HG03064 (cell line): ENCODE data around the gene PTPRM.

ENCODE experiments used
- ATAC-seq: cut with Tn5 transposase; IDR thresholded peaks from one replicate; pipeline ENCODE4 v1.9.1; 2021; ENCODE audit warnings: low read depth; ENCODE audit not compliant: unreplicated experiment

PTPRM gene

DNA sequence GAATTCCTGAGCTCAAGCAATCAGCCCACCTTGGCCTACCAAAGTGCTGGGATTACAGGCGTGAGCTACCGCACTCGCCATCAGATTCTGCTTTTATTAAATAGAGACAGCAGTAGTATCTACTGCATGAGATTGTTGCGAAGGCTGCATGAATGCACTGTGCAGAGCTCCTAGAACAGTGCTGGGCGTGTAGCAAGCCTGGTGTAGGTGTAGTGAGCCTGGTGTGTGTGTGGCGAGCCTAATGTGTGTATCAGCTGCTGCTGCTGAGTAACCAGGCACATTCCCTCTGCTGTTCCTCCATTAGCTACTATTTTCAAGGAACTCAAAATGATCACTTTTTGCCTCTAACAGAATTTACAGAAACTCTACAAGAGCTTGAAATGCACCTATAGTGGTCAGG is 57.6 kb downstream of the PTPRM start:
- ATAC-seq, result no peak

DNA sequence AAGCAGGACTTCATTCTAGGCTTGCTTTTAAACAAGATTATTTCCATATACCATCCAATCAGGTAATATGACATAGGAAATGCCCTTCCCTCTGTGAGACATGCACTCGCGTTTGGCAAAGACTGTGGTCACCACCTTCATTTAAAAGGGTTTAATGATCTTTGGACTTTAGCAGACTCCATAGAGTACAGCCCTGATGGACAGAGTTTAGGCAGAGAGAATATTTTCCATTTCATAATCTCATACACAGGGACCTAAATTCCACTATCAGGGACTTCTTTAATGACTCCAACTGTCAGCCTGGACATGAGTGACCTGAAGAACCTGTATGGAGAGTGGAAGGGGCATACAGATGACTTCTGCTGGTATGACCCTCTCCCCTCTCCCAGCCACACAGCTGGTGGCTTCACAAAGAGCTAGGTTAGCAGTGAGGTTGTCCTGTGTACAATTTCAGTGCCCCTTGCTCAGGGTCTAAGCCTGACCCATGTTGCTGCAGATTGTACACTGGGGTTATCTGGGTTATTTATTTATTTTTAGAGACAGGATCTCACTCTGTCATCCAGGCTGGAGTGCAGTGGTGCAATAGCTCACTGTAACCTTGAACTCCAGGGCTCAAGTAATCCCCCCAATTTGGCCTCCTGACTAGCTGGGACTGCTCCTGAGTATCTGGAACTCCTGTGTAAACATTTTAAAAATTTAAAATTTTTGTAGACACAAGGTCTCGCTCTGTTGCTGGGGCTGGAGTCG is 59.2 kb downstream of the PTPRM start:
- no peak for ATAC-seq

DNA sequence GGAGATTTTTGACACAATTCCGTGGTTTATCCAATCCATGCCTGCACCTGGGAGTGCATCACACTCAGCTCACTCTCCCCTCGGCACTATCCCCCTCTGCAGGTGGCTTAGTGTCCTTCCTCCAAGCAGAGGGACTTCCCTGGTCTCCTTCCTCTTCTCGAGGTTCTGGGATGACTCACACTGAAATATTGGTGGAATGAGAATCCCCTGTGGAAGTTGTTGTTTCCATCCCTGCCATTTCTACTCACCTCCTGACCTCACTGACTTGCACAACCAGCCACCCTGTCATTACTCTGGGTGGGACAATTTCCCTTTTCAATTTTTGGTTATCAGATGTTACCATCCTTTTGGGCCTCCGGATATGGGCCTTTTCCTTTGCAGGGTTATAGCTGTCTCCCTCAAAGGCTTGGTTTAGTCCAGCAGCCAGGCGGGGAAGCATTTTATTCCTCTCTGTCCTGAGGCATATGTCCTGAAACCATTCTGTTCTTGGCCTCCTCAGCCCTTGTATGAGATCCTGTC is 59.9 kb downstream of the PTPRM start:
- ATAC-seq, result no peak

DNA sequence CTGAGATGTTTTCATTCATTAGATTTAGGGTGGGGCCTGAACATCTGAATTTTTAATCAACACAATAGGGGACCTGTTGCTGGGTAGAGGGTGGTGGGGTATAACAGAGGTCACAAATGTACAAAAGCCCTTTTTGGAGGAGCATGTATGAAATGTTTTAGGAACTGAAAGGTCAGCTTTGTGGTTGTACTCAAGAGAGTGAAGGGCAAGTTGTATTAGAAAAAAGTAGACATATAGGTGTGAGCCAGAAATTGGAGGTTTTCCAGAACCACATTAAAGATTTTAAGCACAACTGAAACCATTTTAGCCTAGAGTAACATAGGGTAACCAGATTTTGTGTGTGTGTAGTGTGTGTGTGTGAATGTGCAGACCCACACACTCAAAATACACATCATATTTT is 62.3 kb downstream of the PTPRM start:
- no peak for ATAC-seq

DNA sequence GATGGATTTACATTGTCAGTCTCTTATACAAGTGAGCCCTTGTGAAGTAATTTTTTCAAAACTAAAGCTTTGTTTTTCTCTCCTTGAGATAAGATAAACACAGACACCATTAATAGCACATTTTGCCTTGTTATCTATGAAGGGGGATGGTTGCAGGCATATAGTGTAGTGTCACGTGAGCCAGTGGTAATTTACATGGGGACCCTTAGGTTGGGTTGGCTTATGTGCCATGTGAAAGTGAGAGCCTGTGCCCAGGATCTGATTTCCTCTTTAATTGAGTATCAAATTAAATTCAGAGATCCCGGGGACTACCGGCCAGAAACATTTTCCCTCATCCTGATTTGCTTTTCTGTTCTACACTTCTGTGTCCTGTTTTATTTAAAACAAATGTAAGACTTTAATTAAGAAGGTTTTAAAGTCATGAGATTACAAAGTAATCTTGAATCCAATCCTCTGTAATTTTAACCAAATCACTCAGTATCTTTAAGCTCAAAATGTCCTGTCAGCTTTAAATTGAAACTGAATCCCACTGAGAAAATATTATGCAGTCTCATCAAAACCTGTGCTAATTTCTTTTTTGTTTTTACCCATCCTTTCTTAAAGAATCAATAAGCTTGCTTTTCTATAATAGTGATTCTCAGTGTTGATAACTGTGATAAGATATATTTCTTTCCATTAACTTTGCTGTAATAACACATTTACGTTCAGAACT is 63.8 kb downstream of the PTPRM start:
- ATAC-seq, result no peak

DNA sequence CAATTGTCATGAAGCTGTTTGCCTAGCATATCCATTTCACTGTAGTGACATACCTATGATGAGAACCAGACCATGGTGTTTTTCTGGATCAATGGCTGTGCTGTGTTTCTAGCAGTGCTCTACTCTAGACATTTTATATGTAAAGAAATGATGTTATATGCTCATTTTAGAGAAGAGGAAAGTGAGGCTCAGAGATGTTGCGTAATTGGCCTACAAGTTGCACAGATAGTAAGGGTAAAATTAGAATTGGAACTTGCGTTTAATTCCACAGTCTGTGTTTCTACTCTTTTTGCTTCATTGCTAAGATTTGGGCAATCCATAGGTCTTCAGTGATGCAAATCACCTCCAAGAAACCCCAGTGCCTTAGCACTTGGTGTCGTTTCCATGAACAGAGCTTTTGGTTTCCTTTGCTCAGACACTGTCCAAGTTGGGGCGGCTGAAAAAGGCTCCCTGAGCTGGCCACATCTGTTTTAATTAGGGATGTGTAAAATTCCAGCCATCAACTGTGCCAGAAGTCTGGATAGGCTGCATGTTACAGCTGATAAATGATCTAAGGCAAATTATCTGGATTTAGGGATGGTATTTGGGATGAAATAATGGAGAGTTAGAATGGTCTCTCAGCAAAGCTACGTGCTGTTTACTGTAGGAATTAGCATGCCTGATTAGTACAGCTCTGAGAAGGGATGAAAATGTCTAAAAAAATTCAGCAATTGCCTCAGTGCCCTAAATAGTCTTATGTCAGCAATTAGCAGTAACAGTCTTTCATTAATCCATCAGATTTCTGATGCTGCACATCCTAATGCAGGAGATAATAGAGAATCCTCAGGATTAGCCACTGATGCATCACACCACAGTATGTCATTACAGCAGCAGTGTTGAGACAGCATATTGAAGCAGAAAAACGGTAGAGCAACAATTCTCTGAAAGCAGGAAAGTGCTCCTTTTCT is 65.3 kb downstream of the PTPRM start:
- ATAC-seq, result no peak

DNA sequence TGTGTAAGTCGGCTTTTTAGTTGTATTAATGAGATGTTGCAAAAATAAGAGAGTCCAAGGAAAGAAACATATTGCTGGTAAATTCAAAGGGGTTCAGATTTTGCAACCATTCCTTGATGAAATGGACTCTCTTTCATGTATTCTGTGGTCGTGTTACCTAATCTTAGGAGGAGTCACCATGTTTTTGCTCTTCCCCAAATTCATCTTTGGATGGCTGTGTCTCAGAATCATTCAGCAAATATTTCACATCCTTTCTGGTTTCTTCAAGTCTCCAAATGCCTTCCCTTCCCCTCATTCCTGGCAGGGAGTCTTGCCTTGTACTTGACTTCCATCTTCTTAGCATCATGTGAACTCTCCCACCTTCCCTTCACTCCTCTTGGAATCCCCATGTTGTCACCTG is 66.1 kb downstream of the PTPRM start:
- no peak for ATAC-seq

DNA sequence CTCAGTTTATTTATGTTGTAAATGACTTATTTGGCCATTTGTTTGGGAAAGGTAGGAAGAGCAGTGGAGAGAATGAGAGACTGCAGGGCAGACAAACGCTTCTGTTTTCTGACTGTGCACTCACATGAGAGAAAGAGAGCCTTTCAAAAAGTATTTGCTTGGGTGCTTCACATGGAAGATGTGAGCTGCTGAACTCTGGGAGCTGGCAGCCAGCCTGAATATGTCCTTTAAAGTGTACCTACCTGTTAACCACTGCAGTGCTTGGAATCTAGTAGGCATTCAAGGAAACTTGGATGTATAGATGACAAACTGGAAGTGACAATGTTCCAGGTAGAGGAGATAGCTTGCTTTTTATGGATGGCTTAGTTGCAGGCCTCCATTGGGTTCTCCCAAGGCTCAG is 68.8 kb downstream of the PTPRM start:
- no peak for ATAC-seq

DNA sequence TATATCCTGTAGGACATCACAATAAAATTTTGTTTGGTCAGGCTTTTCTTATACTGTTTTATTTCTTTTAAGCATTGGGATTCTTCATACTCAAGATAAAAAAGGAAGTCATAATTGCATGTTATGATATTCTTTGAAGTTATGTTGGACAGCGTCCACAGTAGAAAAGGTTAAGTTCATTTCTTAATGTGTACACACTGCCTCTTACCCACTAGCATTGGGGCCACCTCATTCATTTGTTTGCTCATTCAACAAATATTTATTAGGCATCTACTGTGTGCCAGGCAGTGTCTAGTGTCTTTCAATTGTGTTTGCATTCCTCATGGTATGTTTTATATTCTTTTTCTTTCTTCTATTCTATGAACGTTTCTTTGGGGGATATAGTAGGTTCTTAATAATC is 70.2 kb downstream of the PTPRM start:
- no peak for ATAC-seq

DNA sequence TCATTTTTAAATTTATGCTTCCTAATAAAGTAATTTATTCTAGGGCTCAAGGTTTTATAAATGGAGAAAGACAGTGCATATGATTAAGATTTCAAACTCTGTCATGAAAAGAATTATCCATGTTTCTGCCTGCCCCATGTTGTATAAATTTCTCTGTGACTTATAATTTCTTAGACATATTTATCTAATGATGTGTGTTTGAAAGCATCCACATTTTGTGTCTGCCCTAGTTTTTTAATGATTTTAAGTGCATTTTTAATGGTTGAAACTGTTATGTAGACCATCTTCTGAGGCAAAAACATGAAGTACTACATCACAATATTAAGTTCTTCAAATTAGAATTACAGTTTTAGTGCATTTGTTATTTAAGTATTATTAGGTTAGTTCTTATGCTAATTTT is 71.2 kb downstream of the PTPRM start:
- no peak for ATAC-seq

DNA sequence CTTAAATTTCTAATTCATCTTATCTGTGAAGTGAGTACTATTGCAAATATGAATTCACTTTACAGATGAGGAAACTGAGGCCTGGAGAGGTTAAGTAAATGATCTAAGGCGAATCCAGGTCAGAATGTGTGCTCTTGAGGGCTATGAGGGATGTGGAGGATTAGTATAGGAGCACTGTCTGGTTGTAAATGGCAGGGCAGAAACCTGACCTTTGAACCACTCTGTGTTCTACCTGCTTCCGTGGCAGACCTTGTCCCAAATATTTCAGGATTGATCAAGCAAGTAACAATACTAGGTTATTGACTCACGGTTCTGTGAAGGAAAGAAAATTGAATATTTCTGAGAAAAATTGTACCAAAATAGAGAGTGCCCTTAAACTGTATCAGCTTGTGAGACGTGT is 74.7 kb downstream of the PTPRM start:
- no peak for ATAC-seq

DNA sequence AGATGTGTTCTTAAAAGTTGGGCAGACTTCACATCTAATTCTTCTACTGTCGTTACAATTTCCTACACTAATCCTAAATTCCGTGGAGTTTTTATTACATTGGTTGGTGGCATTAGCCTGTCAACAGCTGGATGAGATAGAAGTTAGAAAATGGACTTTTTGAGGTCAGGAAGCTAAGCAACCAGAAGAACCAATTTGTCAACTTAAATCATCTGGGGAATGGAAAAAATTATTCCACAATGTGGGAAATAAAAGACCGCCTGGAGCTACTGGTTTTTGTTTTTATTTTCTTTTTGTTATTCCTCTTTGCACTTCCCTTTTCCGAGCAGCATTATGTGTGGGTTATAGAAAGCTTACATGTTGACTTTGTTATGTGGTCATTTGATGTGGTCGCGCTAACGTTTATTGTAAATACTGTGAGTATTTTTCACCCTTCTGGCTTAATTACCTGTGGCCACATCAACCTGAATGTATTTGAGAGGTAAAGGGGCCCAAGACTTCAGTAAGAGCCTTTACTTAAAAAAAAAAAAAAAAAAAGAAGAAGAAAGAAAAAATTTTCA is 75.3 kb downstream of the PTPRM start:
- ATAC-seq, result no peak

DNA sequence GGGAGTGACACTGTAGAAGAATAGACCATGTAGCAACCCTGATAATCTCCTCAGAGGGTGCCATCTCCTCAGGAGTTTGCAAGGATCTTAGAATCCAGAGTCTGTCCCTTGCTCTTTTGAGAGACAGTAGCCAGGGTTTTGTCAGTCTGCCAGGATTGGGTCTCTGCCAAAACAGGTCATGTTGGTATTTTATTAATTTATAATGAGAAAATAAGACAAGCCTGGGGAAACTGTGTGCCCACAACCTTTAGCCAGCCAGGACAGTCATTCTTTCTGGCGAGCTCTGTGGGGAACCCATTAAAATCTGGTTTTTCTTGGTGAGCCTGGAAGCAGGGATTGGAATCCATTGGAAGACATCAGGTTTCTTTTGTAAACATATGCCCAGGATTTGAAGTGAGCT is 78.6 kb downstream of the PTPRM start:
- ATAC-seq, result no peak

DNA sequence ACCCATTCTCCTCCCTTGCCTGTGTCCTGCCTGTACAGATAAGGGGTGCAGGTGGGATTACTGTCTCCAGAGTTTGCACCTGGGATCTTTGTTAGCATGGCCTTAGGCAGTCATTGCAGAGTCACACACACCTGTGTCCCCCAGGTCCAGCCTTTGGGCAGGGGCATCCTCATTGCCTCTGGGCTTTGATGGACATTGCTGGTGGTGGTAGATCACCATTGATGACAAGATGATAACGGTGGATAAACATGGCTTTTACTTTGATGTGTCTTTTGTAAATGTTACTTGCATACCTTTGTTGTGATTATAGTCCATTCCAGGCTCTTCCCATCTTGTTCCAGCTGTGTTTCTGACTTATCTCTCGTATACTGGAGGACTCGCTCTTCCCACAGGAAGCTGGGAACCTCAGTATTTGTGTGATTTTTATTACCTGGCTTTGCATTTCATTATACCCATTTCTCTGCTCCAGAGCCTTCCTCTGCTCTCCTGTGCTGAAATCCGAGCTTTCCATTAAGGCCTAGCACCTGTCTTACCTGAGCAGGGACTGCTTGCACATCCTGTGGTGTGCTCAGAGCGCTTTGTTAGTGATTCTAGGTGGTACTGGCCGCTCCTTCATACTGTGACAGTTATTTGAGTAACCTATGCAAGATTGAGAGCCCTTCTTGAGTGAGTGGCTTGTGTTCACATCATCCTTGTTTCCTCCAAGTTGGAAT is 79.2 kb downstream of the PTPRM start:
- no peak for ATAC-seq

DNA sequence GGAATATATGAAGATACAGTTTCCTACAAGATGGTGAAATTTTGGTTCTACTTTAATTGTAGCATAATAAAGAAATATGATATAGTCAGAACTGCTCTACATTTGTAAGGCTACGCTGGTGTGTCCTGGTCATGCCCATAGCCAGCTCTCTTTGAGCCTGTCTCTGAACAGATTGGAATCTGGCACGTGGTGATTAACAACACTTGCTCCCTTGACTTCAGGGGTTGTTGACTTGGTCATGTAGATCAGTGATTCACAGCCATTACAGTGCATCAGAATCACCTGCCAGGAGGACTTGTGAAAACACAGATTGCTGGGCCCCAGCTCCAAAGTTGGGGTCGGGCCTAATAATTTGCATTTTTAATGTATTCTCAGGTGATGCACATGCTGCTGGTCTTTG is 80.4 kb downstream of the PTPRM start:
- ATAC-seq, result no peak

DNA sequence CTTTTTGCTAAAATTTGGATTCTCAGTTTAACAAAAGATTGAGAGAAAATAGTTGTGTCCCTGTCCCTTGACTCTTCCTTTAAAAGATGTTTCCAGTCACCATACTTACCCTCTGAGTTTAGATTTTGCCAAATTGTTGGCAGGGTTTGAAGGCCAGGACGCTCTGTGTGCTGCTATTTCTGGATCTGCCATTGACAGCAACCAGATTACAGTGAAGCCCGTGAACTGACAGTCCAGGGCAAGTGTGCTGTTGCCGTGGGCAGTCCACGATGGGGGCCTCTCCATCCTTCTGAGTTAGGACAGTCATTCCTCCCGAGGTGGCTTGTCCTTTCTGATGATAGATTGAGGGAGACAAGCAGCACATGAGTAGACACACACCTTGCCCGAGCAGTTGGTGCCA is 89.9 kb downstream of the PTPRM start:
- ATAC-seq, result no peak

DNA sequence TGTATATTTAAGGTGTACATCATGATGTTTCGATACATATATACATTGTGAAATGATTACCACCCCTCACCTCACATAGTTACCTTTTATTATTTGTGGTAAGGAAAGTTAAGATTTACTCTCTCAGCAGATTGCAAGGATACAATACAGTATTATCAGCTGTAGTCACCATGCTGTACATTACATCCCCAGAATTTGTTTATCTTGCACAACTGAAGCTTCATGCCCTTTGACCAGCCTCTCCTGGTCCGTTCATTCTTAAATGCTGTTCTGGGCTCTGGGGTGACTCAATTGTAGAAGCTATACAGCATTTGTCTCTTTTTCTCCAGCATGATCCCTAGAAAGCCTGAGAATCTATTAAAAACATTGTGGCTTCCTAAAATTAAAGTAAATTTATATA is 90.8 kb downstream of the PTPRM start:
- no peak for ATAC-seq

DNA sequence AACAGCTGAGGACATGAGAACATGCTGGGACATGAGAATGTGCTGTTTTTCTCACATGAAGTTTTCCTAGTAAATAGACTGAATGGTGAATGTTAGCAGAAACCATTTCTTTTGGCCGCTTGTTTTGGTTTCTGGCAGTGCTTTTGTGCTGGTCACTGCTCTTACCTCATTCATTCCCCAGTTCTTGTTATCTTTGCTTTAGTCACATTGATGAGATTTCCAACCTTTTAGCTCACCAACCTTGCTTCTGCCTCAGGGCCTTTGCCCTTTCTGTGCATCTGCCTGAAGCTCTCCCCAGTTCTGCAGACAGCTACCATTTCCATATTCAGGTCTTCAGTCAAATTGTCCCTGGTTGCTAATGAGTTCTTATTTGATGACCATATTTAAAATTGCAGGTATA is 91.6 kb downstream of the PTPRM start:
- ATAC-seq, result no peak

DNA sequence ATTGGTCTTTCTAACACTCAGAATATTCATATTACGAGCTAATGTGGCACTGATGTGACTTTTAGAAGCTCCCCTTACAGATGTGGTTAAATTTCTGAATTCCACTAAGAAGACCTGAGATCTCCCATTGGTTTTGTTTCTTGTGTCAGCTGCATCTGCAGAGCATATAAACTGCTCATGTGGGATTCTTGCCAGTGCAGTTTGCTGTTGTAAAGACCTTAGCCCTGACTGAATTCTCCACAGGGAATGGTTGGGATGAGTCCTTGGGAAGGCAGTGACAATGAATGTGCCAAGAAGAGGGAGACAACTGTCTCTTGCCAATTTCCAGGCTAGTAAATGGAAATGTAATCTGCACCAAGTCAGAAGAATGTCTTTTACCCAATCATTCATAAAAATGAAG is 94.1 kb downstream of the PTPRM start:
- ATAC-seq, result no peak

DNA sequence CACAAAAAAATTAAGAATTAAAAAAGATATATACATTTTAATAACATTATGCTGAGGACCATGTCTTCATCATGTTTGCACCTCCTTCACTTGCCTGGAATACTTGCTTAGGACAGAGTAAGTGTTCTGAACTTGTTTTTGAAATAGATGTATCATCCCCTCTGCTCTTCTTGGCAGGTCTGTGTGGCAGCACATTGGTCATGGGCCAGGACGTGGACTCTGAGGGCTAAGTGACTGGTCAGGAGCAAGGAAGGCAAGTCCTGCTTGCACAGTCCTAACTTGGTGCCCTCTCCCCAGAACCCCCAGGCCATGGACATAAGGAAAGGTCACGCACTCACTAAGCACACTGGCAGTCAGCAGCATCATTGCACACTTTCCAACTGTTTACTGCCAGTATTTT is 95.8 kb downstream of the PTPRM start:
- ATAC-seq, result no peak
